Parathyroid adenoma (tissue), 2 donors: ENCODE data around the gene GPAT3.
A peak's percentile ranks its signal among the peaks of the same experiment; 100 is the strongest.

Source experiments
- H2AFZ ChIP-seq: fragments of 300-600 bp; sonication (generic); one replicate; pipeline ENCODE4 v1.7.0; 2017; ENCODE audit warnings: antibody characterized with exemption, mild to moderate bottlenecking
- H3K27ac ChIP-seq: fragments of 300-600 bp; sonication (generic); one replicate; pipeline ENCODE4 v1.7.0; 2017
- H3K27me3 ChIP-seq: fragments of 300-600 bp; sonication (generic); one replicate; pipeline ENCODE4 v1.7.0; 2017; ENCODE audit warnings: low read length; ENCODE audit not compliant: control insufficient read depth, insufficient read depth
- H3K36me3 ChIP-seq: fragments of 300-600 bp; sonication (generic); one replicate; pipeline ENCODE4 v1.7.0; 2017; ENCODE audit warnings: low read length; ENCODE audit not compliant: control insufficient read depth, insufficient read depth
- H3K4me1 ChIP-seq: fragments of 300-600 bp; sonication (generic); one replicate; pipeline ENCODE4 v1.7.0; 2017; ENCODE audit warnings: control low read depth
- H3K4me2 ChIP-seq: fragments of 300-600 bp; sonication (generic); one replicate; pipeline ENCODE4 v1.7.0; 2017; ENCODE audit warnings: low read length
- H3K4me3 ChIP-seq: fragments of 300-600 bp; sonication (generic); one replicate; pipeline ENCODE4 v1.7.0; 2017; ENCODE audit warnings: low read depth, low read length
- H3K79me2 ChIP-seq: fragments of 300-600 bp; sonication (generic); one replicate; pipeline ENCODE4 v1.7.0; 2017; ENCODE audit warnings: control low read depth
- H3K9ac ChIP-seq: fragments of 300-600 bp; sonication (generic); one replicate; pipeline ENCODE4 v1.7.0; 2017; ENCODE audit warnings: mild to moderate bottlenecking
- H3K9me3 ChIP-seq: fragments of 300-600 bp; sonication (generic); one replicate; pipeline ENCODE4 v1.7.0; 2017; ENCODE audit warnings: low read length; ENCODE audit not compliant: control insufficient read depth
- TF ChIP-seq, protein P1 (sequence below): fragments of 300-600 bp; sonication (generic); IDR thresholded peaks from one replicate; pipeline ENCODE4 v1.7.0; 2017; ENCODE audit warnings: antibody characterized with exemption, mild to moderate bottlenecking
- donor health status: primary hyperparathyroidism.

The GPAT3 gene

DNA sequence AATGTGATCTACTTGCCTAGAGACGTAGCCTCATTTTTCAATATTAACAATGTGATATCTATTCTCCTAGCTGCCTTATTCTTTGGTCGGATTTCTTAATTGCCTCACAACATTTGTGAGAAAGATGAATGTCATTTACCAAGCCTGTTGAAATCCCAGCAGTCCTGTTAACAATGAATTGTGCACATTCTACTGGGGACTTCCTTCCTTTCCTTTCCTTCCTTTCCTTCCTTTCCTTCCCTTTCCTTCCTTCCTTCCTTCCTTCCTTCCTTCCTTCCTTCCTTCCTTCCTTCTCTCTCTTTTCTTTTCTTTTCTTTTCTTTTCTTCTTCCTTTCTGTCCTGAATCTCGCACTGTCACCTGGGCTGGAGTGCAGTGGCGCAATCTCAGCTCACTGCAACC, 107.1 kb downstream of the GPAT3 start:
- Histone ChIP-seq H3K9me3 (no peaks in the 10 kb centered on the region), H3K36me3 (no peaks in the 10 kb centered on the region), H2AFZ (no peak overlapping the region), H3K27ac (no peak overlapping the region), H3K4me1 (no peaks in the 10 kb centered on the region), H3K79me2 (no peaks in the 10 kb centered on the region), H3K9ac (no peak overlapping the region), H3K27me3 (no peaks in the 10 kb centered on the region), H3K4me3 (no peak overlapping the region), H3K4me2 (no peak overlapping the region)
- TF ChIP-seq, protein P1, sequence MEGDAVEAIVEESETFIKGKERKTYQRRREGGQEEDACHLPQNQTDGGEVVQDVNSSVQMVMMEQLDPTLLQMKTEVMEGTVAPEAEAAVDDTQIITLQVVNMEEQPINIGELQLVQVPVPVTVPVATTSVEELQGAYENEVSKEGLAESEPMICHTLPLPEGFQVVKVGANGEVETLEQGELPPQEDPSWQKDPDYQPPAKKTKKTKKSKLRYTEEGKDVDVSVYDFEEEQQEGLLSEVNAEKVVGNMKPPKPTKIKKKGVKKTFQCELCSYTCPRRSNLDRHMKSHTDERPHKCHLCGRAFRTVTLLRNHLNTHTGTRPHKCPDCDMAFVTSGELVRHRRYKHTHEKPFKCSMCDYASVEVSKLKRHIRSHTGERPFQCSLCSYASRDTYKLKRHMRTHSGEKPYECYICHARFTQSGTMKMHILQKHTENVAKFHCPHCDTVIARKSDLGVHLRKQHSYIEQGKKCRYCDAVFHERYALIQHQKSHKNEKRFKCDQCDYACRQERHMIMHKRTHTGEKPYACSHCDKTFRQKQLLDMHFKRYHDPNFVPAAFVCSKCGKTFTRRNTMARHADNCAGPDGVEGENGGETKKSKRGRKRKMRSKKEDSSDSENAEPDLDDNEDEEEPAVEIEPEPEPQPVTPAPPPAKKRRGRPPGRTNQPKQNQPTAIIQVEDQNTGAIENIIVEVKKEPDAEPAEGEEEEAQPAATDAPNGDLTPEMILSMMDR: no peak

- TF ChIP-seq, protein P1: peak; percentile 77
- Histone ChIP-seq H3K4me1 (no peaks in the 10 kb centered on the region), H3K27me3 (no peaks in the 10 kb centered on the region), H3K9me3 (no peaks in the 10 kb centered on the region), H3K9ac (no peak overlapping the region), H3K36me3 (no peaks in the 10 kb centered on the region), H2AFZ (no peak overlapping the region), H3K79me2 (no peaks in the 10 kb centered on the region), H3K4me3 (no peak overlapping the region), H3K4me2 (no peak overlapping the region), H3K27ac (no peak overlapping the region)
Measured at GRCh38 chr4:83644677-83645659, 109.1 kb downstream of the GPAT3 start.

- Histone ChIP-seq H2AFZ (no peak overlapping the region), H3K4me2 (no peak overlapping the region)
- TF ChIP-seq, protein P1: no peak
Measured at GRCh38 chr4:83646538-83647239, 110.8 kb downstream of the GPAT3 start.

GRCh38 chr4:83651846-83652245, 115.9 kb downstream of the GPAT3 start:
- Histone ChIP-seq H3K9ac (no peak overlapping the region), H3K27me3 (no peaks in the 10 kb centered on the region), H3K4me1 (no peaks in the 10 kb centered on the region), H3K27ac (no peak overlapping the region), H3K9me3 (no peaks in the 10 kb centered on the region), H2AFZ (no peak overlapping the region), H3K4me3 (no peak overlapping the region), H3K36me3 (no peaks in the 10 kb centered on the region), H3K4me2 (no peak overlapping the region), H3K79me2 (no peaks in the 10 kb centered on the region)
- TF ChIP-seq, protein P1: no peak

More at GRCh38 chr4:83646538-83647239, 110.8 kb downstream of the GPAT3 start:
- Histone ChIP-seq H3K27ac (no peak overlapping the region), H3K79me2 (no peaks in the 10 kb centered on the region), H3K9me3 (no peaks in the 10 kb centered on the region), H3K27me3 (no peaks in the 10 kb centered on the region), H3K4me3 (no peak overlapping the region), H3K36me3 (no peaks in the 10 kb centered on the region), H3K4me1 (no peaks in the 10 kb centered on the region), H3K9ac (no peak overlapping the region)
